ENCODE measurements around the gene CPT1C. TPM values are rescaled to one million over a fixed set of nuclear protein-coding genes. Genes with fewer than 3 reads are reported as not detected.

The CPT1C gene
- 1 to 10 TPM; 1.8 to 5.9 (median 4.8) TPM for total RNA-seq

DNA sequence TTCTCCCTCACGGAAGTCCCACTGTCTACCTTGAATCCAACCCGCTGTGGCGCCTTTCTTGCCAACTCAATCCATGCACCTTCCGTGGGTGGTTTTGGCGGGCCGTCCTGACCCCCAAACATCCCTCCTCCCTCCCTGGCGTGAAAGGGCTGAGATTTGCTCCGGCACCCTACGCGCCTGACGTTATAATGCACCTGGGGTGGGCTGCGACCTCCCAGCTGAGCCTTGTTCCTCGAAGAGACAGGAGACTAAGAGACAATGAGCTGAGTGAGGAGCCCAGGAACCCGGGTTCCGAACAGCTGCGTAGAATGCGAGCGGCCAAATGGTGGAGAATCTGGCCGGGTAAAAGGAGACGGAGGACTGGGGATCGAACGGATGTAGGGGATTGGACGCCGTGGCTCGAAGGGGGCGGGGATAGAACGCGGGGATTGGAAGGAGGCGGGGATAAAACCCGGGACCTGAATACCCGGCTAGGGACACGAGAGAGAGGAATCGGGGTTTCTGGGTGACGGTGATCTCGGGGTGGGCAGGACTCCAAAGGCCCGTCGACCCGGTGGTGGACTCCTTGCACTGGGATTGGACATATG lies at the start of gene CPT1C:
Gene CPT1C, plus strand, starts transcription at position 461 of the 587 bp plus-strand sequence. CDS start 1,137 bp downstream, outside the sequence.
- TF ChIP-seq, protein P1, sequence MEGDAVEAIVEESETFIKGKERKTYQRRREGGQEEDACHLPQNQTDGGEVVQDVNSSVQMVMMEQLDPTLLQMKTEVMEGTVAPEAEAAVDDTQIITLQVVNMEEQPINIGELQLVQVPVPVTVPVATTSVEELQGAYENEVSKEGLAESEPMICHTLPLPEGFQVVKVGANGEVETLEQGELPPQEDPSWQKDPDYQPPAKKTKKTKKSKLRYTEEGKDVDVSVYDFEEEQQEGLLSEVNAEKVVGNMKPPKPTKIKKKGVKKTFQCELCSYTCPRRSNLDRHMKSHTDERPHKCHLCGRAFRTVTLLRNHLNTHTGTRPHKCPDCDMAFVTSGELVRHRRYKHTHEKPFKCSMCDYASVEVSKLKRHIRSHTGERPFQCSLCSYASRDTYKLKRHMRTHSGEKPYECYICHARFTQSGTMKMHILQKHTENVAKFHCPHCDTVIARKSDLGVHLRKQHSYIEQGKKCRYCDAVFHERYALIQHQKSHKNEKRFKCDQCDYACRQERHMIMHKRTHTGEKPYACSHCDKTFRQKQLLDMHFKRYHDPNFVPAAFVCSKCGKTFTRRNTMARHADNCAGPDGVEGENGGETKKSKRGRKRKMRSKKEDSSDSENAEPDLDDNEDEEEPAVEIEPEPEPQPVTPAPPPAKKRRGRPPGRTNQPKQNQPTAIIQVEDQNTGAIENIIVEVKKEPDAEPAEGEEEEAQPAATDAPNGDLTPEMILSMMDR (IDR thresholded peaks at IDR 0.05) = no peak
- no peak for DNase-seq (ENCODE audit: low spot score)
- ATAC-seq (ENCODE audit: low FRiP score) = peak; percentile 73

DNA sequence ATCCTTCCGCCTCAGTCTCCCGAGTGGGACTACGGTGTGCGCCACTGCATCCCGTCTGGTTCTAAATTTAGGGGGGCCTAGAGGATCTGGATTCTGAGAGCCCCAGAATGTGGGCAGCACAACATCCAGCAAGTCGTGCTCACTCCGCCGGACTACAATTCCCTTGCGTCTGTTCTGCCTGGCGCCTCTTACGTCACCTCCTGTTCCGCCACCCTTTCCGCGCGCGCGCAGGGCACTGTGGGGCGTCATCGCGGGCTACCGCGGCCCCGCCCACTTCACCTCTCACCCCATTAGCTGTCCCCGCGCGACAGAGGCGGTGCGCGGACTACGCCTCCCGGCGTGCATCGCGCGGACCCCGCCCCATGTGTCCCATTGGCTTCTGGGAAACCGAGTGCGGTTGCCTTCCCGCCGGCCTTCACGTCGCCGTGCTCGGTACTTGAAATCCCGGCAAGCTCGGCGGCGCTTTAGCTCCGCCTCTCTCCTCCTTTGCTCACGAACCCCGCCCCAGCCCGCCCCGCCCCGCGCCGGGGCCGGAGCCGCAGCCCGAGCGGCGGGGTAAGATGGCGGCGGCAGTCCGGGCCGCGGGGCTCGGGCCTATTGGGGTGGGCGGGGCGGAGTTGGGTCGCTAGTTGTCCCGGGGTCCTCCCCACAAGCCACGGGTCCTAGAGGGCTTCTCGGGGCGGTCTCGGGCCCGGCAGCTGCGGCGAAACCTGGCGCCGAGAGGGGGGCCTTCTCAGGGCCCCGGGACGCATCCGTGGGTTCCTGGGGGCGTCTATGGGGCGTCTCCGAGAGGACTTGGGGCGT lies 49.0 kb upstream of the CPT1C start, which contains the start of gene SCAF1:
Gene SCAF1, plus strand, starts transcription at position 522 of the 804 bp plus-strand sequence. CDS start 2,818 bp downstream, outside the sequence.
- TF ChIP-seq, protein P1 (IDR thresholded peaks at IDR 0.05) = no peak
- DNase-seq (ENCODE audit: low spot score) (peak; percentile 81), ATAC-seq (ENCODE audit: low FRiP score) (peak; percentile 71)

DNA sequence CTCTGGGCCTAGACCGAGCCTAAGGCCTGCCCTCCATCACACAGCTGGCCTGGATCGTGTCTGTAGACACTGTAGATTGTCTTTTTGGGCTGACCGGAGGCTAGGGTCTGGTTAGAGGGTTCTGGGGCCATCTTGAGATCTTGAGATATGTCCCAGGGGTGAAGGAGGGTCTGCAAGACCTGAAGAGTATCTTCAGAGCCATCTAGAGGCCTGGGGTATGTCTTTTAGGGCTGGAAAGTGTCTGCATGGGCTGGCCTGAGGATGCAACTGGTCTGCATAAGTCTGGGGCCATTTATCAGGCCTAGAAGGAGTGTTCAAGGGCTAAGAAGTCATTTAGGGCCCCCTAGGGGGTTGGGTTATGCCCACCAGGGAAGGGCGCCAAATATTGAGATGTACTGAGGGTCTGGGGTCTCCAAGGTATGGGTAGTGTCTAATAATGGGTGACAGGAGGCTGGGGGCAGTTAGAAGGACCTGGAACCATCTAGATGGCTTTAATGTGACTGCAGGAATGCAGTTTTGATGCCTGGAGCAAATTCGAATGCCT lies 48.4 kb upstream of the CPT1C start:
- DNase-seq (ENCODE audit: low spot score) (no peak), ATAC-seq (ENCODE audit: low FRiP score) (no peak)
- TF ChIP-seq, protein P1 (IDR thresholded peaks at IDR 0.05) = no peak

DNA sequence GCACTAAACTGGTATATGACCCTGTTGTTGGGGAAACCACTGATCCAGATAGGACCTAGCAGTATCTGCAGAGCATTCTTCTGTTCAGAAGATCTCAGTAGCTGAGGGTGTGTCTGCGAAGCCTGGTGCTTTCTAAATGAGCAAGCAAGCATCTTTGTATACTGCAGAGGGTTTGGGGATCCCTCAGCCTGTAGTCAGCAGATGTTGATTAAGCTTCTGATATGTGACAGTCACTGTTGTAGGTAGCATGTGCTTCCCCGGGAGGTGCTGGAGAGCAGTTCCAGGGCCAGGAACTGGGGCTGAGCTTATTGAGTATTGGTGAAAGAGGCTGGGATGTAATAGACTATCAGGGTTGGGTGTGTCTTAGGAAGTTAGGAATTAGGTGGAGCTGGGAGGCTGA lies 47.5 kb upstream of the CPT1C start:
- DNase-seq (ENCODE audit: low spot score) = no peak
- ATAC-seq (ENCODE audit: low FRiP score) = no peak
- TF ChIP-seq, protein P1 (IDR thresholded peaks at IDR 0.05) = no peak

DNA sequence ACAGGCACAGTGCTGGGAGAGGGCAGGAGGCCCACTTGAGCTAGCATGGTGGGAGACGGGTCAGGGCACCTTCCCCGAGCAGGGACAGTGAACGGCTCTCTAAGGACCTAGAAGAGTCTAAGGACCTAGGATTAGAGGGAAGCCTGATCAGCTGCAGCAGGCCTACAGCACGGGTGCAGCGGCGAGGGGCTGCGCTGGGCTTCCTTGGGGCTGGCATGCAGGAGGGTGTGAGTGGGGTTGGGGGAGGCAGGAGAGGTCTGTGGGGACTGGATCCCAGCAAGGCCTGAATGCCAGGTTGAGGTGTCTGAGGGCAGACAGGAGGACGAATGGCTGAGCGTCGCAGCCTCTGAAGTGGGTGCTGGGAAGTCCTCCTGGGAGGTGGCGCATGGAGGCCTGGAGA lies 45.3 kb upstream of the CPT1C start:
- TF ChIP-seq, protein P1 (IDR thresholded peaks at IDR 0.05) = no peak
- ATAC-seq (ENCODE audit: low FRiP score) = no peak

DNA sequence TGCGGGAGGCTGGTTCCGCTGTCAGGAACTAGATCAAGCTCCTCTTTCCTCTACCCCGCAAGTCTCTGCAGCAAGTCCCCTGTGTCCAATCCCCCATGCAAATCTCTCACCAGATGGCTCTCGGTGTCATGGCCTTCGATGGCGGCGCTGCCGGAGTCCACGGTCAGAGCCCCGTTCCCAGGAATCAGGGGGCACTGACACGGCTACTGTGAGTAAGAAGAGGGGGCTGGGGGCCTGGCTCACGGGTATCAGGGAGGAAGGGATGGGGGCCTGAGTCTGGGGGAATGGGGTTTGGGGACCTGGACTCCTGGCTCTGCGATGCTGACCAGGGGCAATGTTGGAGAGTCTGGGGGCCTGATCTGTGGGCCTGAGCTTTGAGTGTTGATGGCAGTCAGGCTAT lies 44.9 kb upstream of the CPT1C start:
- ATAC-seq (ENCODE audit: low FRiP score) (no peak), DNase-seq (ENCODE audit: low spot score) (no peak)
- TF ChIP-seq, protein P1 (IDR thresholded peaks at IDR 0.05) = no peak

More for the DNA sequence above, 45.3 kb upstream of the CPT1C start:
- no peak for DNase-seq (ENCODE audit: low spot score)
